Myometrial cell (primary cell): ENCODE data around the gene DPYD. TPM values are rescaled to one million over a fixed set of nuclear protein-coding genes. Genes with fewer than 3 reads are reported as not detected.

ENCODE experiments used
- total RNA-seq: library from RNA; depleted of rRNA; stranded (reverse); fragments of >200 nt; gene quantifications from 2 replicates; pipeline ENCODE4 v1.2.3, GENCODE V29; 2015

Gene DPYD
- total RNA-seq: 24.8 and 29.1 TPM in 2 replicates

GRCh38 chr1:97920832-97921571 lies at the start of gene DPYD:
DPYD (minus strand) TSS chr1:97921034; CDS start chr1:97920922, 112 bp downstream.

